OCI-LY3 (cell line): Measurements from ENCODE around the gene IKBIP.

ENCODE experiments used
- H2AFZ ChIP-seq: fragments of 200-600, 300-600 bp; shearing (Covaris generic); 2 replicates; pipeline ENCODE4 v1.6.0; 2014; ENCODE audit warnings: antibody characterized with exemption, low read depth, low read length
- H3K27ac ChIP-seq: fragments of 200-600, 300-600 bp; sonication (generic); 2 replicates; pipeline ENCODE4 v1.5.1; 2014; ENCODE audit warnings: mild to moderate bottlenecking, low read length, moderate library complexity, mixed read lengths
- H3K27me3 ChIP-seq: fragments of 200-600, 300-600 bp; sonication (generic); 2 replicates; pipeline ENCODE4 v1.6.1; 2014; ENCODE audit warnings: low read depth, low read length, mixed read lengths
- H3K36me3 ChIP-seq: fragments of 200-600, 300-600 bp; sonication (generic); replicated peaks from 2 replicates; pipeline ENCODE3; 2014; ENCODE audit warnings: low read depth, low read length, mixed read lengths
- H3K4me1 ChIP-seq: fragments of 300-600, 200-600 bp; sonication (generic); 2 replicates; pipeline ENCODE4 v1.6.1; 2014; ENCODE audit warnings: low read length, mixed read lengths
- H3K4me2 ChIP-seq: fragments of 200-600, 300-600 bp; sonication (generic); 2 replicates; pipeline ENCODE4 v1.6.1; 2014; ENCODE audit warnings: low read length, mixed read lengths
- H3K4me3 ChIP-seq: fragments of 300-600, 200-600 bp; sonication (generic); 2 replicates; pipeline ENCODE4 v1.5.1; 2014; ENCODE audit warnings: antibody characterized with exemption, mild to moderate bottlenecking, low read length, moderate library complexity
- H3K79me2 ChIP-seq: fragments of 300-600, 200-600 bp; shearing (Covaris generic); 2 replicates; pipeline ENCODE4 v1.6.1; 2014; ENCODE audit warnings: mild to moderate bottlenecking, low read length, mixed read lengths
- H3K9ac ChIP-seq: fragments of 300-600, 200-600 bp; shearing (Covaris generic); 2 replicates; pipeline ENCODE4 v1.6.0; 2014; ENCODE audit warnings: mild to moderate bottlenecking, low read length, moderate library complexity
- H3K9me3 ChIP-seq: fragments of 200-600, 300-600 bp; shearing (Covaris generic); 2 replicates; pipeline ENCODE4 v1.6.1; 2014; ENCODE audit warnings: low read length, mixed read lengths; ENCODE audit not compliant: insufficient read depth
- H4K20me1 ChIP-seq: fragments of 200-600, 300-600 bp; sonication (generic); 2 replicates; pipeline ENCODE4 v1.6.1; 2016; ENCODE audit warnings: low read length, mixed read lengths; ENCODE audit not compliant: insufficient read depth
- EZH2phosphoT487 ChIP-seq: fragments of 200-600 bp; shearing (Covaris generic); IDR thresholded peaks from 2 replicates; pipeline ENCODE4 v1.6.1; 2018; ENCODE audit warnings: antibody characterized with exemption, mixed run types, low read depth
- TF ChIP-seq, protein P1 (sequence below): fragments of 200-600, 300-600 bp; sonication (generic); IDR thresholded peaks from 2 replicates; pipeline ENCODE4 v1.5.1; 2014; ENCODE audit warnings: antibody characterized with exemption, low read length, low read depth

IKBIP gene

GRCh38 chr12:98595243-98595988, 49.2 kb downstream of the IKBIP start:
- H3K79me2 ChIP-seq, result peaks cover 64% of the 10 kb centered on the region
- peaks cover 51% of the 10 kb centered on the region for H3K36me3 ChIP-seq
- no peak overlapping the region for H3K27ac ChIP-seq
- H2AFZ ChIP-seq, result no peak overlapping the region
- TF ChIP-seq, protein P1, sequence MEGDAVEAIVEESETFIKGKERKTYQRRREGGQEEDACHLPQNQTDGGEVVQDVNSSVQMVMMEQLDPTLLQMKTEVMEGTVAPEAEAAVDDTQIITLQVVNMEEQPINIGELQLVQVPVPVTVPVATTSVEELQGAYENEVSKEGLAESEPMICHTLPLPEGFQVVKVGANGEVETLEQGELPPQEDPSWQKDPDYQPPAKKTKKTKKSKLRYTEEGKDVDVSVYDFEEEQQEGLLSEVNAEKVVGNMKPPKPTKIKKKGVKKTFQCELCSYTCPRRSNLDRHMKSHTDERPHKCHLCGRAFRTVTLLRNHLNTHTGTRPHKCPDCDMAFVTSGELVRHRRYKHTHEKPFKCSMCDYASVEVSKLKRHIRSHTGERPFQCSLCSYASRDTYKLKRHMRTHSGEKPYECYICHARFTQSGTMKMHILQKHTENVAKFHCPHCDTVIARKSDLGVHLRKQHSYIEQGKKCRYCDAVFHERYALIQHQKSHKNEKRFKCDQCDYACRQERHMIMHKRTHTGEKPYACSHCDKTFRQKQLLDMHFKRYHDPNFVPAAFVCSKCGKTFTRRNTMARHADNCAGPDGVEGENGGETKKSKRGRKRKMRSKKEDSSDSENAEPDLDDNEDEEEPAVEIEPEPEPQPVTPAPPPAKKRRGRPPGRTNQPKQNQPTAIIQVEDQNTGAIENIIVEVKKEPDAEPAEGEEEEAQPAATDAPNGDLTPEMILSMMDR, result no peak
- TF ChIP-seq EZH2phosphoT487, result no peak
- H3K4me2 ChIP-seq, result peak overlapping the region; percentile 88
- peak overlapping the region; percentile 98 for H3K4me3 ChIP-seq
- peak overlapping the region; percentile 98 for H3K9ac ChIP-seq
- H3K4me1 ChIP-seq, result peaks cover 16% of the 10 kb centered on the region
- H3K27me3 ChIP-seq, result no peaks in the 10 kb centered on the region
- H4K20me1 ChIP-seq, result peaks cover 28% of the 10 kb centered on the region
- H3K9me3 ChIP-seq, result no peaks in the 10 kb centered on the region

DNA sequence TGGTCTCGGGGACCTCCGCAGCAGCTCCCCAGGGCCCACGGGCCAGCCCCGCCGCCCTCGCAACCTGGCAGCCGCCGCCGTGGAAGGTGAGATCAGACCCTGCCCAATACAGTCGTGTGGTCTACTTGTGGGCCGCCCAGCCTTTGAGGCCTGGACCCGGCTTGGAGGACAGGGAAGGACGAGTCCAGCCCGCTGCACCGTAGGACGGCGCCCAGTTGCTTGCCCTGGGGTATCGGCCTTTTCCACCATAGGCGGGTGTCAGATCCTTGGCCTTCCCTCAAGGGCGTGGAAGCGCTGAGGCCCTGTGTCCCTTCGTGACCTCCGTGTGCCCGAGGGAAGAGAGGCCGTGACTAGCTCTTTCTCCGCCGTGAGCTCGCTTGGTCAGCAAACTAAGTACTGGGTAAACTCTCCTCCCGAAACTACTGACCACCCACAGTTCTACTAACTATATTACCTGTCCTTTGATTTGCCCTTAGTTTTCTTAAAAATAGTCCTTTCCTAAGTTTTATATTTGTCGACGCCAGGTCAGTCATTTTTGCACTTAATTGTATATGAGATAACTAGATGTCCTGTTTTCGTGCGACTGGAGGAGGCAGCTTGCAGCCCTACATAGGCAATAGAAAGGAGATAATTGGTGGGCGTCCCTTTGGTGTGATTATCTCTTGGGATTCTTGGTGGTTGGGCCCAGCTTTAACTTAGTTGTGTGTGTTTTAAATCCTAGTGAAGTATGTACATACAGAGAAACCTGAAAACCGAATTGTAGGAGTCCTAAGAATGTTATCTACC, 50.3 kb downstream of the IKBIP start:
- peaks cover 28% of the 10 kb centered on the region for H4K20me1 ChIP-seq

GRCh38 chr12:98593351-98594049, 51.1 kb downstream of the IKBIP start, which contains the start of gene SLC25A3:
SLC25A3 (plus strand) TSS chr12:98593686; CDS start chr12:98593979, 293 bp downstream.
- Histone ChIP-seq H3K9me3 (no peaks in the 10 kb centered on the region), H3K4me3 (peak within 1 kb of the TSS; percentile 98), H3K79me2 (peaks cover 56% of the 10 kb centered on the region)

More for the DNA sequence above, 50.3 kb downstream of the IKBIP start:
- Histone ChIP-seq H3K36me3 (peaks cover 42% of the 10 kb centered on the region), H3K4me1 (peaks cover 16% of the 10 kb centered on the region), H3K4me3 (peak overlapping the region; percentile 98), H2AFZ (no peak overlapping the region), H3K4me2 (peak overlapping the region; percentile 88), H3K27me3 (no peaks in the 10 kb centered on the region), H3K9ac (peak overlapping the region; percentile 98), H3K79me2 (peaks cover 56% of the 10 kb centered on the region), H3K27ac (peak overlapping the region; percentile 67), H3K9me3 (no peaks in the 10 kb centered on the region)
- TF ChIP-seq, protein P1, result no peak
- TF ChIP-seq EZH2phosphoT487, result no peak

More at GRCh38 chr12:98593351-98594049, 51.1 kb downstream of the IKBIP start, which contains the start of gene SLC25A3:
- H3K27me3 ChIP-seq, result no peaks in the 10 kb centered on the region
- peak within 1 kb of the TSS; percentile 98 for H3K9ac ChIP-seq
- TF ChIP-seq, protein P1, result no peak
- no peak for TF ChIP-seq EZH2phosphoT487
- peak within 1 kb of the TSS; percentile 97 for H3K4me2 ChIP-seq
- H3K36me3 ChIP-seq, result peaks cover 40% of the 10 kb centered on the region
- peak within 1 kb of the TSS; percentile 77 for H2AFZ ChIP-seq
- H3K4me1 ChIP-seq, result peaks cover 16% of the 10 kb centered on the region
- peaks cover 28% of the 10 kb centered on the region for H4K20me1 ChIP-seq
- peak within 1 kb of the TSS; percentile 67 for H3K27ac ChIP-seq
